Stomach smooth muscle (tissue), 2 donors: ENCODE data around the gene MSH5.

Experiments
- H3K27ac ChIP-seq: one replicate; pipeline ENCODE4 v1.7.0; 2013; ENCODE audit warnings: mild to moderate bottlenecking, low read length, inconsistent platforms
- H3K27me3 ChIP-seq, 2 donors: one replicate each; pipeline ENCODE4 v1.7.0; 2013; ENCODE audit warnings: low read length in 2 of 2; ENCODE audit not compliant: insufficient read depth in 2 of 2, control insufficient read depth in 1 of 2
- H3K36me3 ChIP-seq, 2 donors: one replicate each; pipeline ENCODE4 v1.7.0; 2013; ENCODE audit warnings: low read length in 2 of 2; ENCODE audit not compliant: control insufficient read depth in 2 of 2, insufficient read depth in 2 of 2
- H3K4me1 ChIP-seq: one replicate; pipeline ENCODE4 v1.7.0; 2013; ENCODE audit warnings: low read length; ENCODE audit not compliant: control insufficient read depth, insufficient read depth
- H3K4me3 ChIP-seq, 2 donors: one replicate each; pipeline ENCODE4 v1.7.0; 2013; ENCODE audit warnings: low read length in 2 of 2
- H3K9ac ChIP-seq, 2 donors: one replicate each; pipeline ENCODE4 v1.7.0; 2013; ENCODE audit warnings: low read length in 2 of 2, mild to moderate bottlenecking in 1 of 2
- H3K9me3 ChIP-seq, 2 donors: one replicate each; pipeline ENCODE4 v1.7.0; 2013; ENCODE audit warnings: low read length in 2 of 2; ENCODE audit not compliant: control insufficient read depth in 2 of 2
- donor health status: healthy.
- donor health status: Pancreatic carcinoma.

MSH5 gene

DNA sequence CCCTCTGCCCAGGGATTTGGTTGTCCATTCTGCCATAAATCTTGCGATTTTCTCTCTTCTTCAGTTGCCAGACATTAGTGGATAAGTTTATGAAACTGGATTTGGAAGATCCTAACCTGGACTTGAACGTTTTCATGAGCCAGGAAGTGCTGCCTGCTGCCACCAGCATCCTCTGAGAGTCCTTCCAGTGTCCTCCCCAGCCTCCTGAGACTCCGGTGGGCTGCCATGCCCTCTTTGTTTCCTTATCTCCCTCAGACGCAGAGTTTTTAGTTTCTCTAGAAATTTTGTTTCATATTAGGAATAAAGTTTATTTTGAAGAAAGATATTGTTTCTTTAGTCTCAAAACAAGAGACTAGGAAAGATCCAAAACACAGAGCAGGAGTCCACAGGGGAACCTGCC is 22.6 kb downstream of the MSH5 start, which contains the start of gene SAPCD1:
Gene SAPCD1 (plus strand): TSS at position 301 of the 400 bp plus-strand sequence. CDS start 399 bp downstream, outside the sequence.
- Histone ChIP-seq H3K9ac (no peak within 1 kb of the TSS), H3K27ac (no peak within 1 kb of the TSS), H3K36me3 (peaks cover 0 to 4% of the 10 kb centered on the region in 2 donors)

DNA sequence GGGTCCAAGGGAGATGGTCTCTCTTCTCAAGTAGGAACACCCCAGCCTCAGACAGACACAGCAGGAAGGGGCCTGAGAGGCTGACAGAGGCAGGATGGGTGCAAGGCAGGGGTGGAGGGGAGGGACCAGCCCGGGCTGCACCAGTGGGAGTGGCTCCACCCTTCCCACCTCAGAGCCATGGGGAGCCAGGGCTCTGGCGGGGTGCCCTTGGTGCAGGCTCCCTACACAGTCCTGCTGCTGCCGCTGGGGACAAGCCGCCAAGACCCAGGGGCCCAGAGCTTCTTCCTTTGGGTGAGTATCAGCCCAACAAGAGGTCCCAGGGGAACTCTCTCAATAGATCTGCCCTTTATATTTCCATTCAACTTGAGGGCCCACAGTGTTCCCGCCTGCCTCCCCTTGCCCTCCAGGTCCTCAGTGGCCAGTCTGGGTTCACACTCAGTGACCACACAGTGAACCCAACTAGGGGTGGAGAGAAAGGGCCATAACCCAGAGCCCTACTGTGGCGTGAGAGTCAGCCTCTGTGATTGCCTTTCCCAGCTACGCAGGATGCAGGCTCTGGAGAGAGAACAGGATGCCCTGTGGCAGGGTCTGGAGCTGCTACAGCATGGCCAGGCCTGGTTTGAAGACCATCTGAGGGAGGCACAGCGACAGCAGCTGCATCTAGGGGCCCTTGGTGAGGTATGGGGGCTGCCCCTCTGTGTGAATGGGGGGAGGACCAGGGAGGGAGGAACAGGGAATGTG is 23.2 kb downstream of the MSH5 start:
- Histone ChIP-seq H3K9me3 (no peaks in the 10 kb centered on the region), H3K4me3 (no peak overlapping the region), H3K9ac (no peak overlapping the region), H3K27me3 (peaks cover 3 to 9% of the 10 kb centered on the region in 2 donors), H3K36me3 (peaks cover 0 to 4% of the 10 kb centered on the region in 2 donors), H3K27ac (no peak overlapping the region), H3K4me1 (peaks cover 6% of the 10 kb centered on the region)

More for the DNA sequence above, 22.6 kb downstream of the MSH5 start, which contains the start of gene SAPCD1:
- no peaks in the 10 kb centered on the region for H3K9me3 ChIP-seq
- peaks cover 6% of the 10 kb centered on the region for H3K4me1 ChIP-seq
- H3K4me3 ChIP-seq = no peak within 1 kb of the TSS
- peaks cover 3 to 9% of the 10 kb centered on the region in 2 donors for H3K27me3 ChIP-seq

- Histone ChIP-seq H3K36me3 (peaks cover 0 to 2% of the 10 kb centered on the region in 2 donors), H3K4me3 (no peak overlapping the region), H3K27ac (no peak overlapping the region), H3K9ac (no peak overlapping the region), H3K4me1 (peaks cover 6% of the 10 kb centered on the region), H3K9me3 (no peaks in the 10 kb centered on the region), H3K27me3 (peaks cover 3 to 9% of the 10 kb centered on the region in 2 donors)
These were observed 23.8 kb downstream of the MSH5 start for GRCh38 chr6:31763619-31763940.

DNA sequence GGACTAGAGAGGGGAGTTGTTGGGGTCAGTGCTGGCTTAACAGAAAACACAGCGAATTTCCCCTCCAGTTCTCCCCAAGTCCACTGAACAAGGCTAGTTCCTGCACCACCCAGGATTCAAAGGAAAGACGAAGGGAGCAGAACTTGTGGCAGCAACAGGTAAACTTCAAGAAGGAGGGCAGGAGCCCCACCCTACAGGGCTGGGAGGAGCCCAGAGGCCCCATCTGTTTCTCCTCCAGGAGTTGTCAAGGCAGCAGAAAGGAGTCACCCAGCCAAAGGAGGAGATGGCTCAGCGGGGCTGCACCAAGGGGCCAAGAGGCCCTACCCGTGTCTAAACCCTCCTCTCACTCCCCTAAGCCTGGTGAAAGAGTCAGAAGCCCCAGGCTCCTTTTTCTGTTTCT is 24.4 kb downstream of the MSH5 start:
- Histone ChIP-seq H3K27me3 (peaks cover 3 to 9% of the 10 kb centered on the region in 2 donors), H3K27ac (no peak overlapping the region), H3K36me3 (no peaks in the 10 kb centered on the region), H3K4me3 (no peak overlapping the region), H3K9me3 (no peaks in the 10 kb centered on the region), H3K9ac (no peak overlapping the region), H3K4me1 (peaks cover 6% of the 10 kb centered on the region)

DNA sequence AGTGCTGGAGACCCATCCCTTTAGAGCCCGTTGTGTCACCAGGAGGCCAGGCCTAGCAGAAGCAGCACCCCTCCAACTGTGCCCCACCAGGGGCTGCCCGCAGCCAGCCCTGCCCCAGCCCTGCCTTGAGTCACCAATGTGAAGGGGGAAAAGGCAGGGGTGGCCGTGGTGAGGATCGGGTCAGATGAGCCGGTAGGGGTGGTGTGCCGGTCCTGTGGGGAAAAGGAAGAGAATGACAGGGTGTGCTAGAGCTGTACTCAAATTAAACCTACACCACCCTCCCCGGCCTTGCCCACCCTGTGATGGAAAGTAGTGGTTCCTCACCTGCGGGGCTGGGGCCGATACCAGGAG is 25.7 kb downstream of the MSH5 start:
- Histone ChIP-seq H3K4me3 (no peak overlapping the region), H3K36me3 (no peaks in the 10 kb centered on the region), H3K27me3 (peaks cover 3 to 9% of the 10 kb centered on the region in 2 donors), H3K4me1 (peaks cover 6% of the 10 kb centered on the region), H3K27ac (no peak overlapping the region), H3K9me3 (no peaks in the 10 kb centered on the region), H3K9ac (no peak overlapping the region)

DNA sequence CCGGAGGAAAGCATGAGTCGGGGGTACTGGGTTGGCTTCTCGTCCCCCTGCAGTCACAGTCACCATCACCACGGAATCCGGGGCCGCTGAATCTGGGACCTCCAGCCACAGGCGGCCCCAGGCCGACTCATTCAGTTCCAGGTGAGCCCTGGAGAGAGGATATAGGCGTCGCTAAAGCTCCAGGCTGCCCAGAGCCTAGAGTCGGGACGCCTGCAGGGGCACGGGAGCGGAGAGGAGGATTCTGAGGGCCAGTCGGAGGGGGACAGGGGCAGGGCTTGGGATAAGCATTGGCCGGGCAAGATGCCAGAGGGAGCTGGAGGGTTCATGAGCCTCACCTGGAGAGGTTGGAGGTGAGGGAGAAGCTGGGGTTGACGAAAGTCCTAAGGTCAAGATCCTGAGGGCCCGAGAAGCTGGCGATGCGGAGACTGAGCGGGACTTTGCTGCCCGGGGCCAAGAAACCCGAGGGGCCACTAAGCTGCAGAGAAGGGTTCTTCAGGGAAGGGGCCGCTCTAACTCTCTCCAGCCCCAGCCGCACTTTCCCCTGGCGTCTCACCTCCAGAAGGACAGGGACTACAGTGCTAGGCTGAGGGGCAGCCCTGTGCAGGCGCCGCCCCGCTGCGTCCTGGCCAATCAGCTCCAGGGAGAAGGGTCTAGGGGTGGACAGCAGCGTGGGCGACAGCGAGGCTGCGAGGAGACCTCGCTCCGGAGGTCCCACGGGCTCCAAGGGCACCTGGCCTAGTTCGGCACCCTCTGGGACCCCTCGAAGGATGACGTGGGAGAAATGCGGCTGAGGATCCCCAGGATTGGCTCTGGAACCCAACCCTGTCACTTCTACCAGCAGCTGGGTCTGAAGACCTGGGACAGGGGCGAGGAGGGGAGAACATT is 26.3 kb downstream of the MSH5 start:
- H3K36me3 ChIP-seq = no peaks in the 10 kb centered on the region
- no peaks in the 10 kb centered on the region for H3K9me3 ChIP-seq
- H3K27me3 ChIP-seq = peaks cover 3 to 9% of the 10 kb centered on the region in 2 donors
- H3K27ac ChIP-seq = no peak overlapping the region
- H3K4me1 ChIP-seq = peaks cover 6% of the 10 kb centered on the region
- H3K4me3 ChIP-seq = peak overlapping the region in 1 of 2 donors; percentile 54
- no peak overlapping the region for H3K9ac ChIP-seq

- no peak overlapping the region for H3K27ac ChIP-seq
- no peaks in the 10 kb centered on the region for H3K36me3 ChIP-seq
- H3K9ac ChIP-seq = no peak overlapping the region
- no peaks in the 10 kb centered on the region for H3K9me3 ChIP-seq
- peaks cover 3 to 9% of the 10 kb centered on the region in 2 donors for H3K27me3 ChIP-seq
- peaks cover 6% of the 10 kb centered on the region for H3K4me1 ChIP-seq
- no peak overlapping the region for H3K4me3 ChIP-seq
These were observed 27.4 kb downstream of the MSH5 start for GRCh38 chr6:31767096-31767645.

GRCh38 chr6:31768363-31769257 is 28.8 kb downstream of the MSH5 start:
- Histone ChIP-seq H3K4me3 (no peak overlapping the region), H3K9ac (no peak overlapping the region), H3K27me3 (peaks cover 3 to 9% of the 10 kb centered on the region in 2 donors), H3K36me3 (no peaks in the 10 kb centered on the region), H3K4me1 (peaks cover 6% of the 10 kb centered on the region), H3K27ac (no peak overlapping the region), H3K9me3 (no peaks in the 10 kb centered on the region)

DNA sequence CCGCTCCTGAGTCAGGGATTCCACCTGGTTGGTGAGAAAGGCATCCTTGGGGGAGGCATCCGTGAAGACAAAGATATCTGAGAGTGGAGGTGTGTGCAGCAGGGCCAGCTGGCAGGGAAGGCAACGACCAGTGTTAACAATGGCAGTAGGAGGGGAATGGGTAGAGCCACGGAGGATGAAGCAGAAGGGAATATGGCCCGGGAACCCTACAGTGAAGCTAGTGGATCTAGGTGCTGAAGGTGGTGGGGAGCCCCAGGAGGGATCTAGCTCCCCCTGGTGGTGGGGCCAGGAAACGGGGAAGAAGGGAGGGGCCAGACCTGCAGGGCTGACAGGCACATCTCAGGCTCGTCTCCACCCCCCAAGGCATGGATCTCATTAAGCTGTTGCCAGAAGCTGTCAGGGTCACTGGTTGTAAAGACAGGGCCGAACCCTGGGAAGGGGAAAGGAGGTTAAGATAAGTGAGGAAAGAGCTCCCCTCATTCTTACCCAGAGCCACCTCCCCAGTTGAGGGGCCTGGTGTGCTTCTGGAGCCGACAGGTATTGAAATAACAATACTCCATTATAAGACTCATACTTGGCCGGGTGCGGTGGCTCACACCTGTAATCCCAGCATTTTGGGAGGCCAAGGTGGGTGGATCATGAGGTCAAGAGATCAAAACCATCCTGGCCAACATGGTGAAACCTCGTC is 30.0 kb downstream of the MSH5 start:
- no peak overlapping the region for H3K4me3 ChIP-seq
- peaks cover 6% of the 10 kb centered on the region for H3K4me1 ChIP-seq
- H3K9me3 ChIP-seq = no peaks in the 10 kb centered on the region
- H3K27ac ChIP-seq = no peak overlapping the region
- no peaks in the 10 kb centered on the region for H3K36me3 ChIP-seq
- H3K27me3 ChIP-seq = peaks cover 3 to 9% of the 10 kb centered on the region in 2 donors
- no peak overlapping the region for H3K9ac ChIP-seq
